ENCODE data around the gene FOSL1.

FOSL1 gene

DNA sequence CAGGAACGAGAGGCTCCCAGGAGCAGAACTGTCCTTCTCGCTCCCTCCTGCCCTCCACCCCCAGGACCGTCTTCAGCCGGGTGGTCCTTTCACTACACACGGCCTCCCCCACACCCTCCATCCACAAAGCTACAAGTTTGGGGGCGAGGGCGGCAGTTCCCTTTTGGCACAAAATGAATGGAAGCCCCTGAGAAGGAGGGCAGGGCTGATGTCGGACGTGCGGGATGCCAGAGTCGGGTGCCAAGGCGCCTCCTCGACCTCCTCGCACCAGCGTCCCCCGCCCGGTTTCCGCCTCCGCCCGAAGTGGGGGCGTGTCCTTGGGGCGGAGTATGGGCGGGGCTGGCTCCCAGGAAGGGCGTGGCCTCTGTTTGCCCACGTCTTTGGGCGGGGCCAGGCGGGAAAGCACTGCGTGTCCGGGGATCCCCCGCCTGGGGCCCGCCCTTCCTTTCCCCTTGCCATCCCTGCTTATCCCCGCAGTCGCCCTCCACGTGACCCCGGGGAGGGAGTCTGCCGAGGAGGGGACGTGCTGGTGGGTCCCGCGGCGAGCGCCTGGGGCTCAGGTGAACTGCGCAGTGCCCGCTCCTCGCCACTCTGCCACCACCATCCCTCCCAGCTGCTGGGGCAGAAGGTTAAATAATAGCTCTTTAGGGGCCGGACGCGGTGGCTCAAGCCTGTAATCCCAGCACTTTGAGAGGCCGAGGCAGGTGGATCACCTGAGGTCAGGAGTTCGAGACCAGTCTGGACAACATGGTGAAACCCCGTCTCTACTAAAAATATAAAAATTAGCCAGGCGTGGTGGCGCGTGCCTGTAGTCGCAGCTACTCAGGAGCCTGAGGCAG, 26.7 kb downstream of the FOSL1 start:
- peak; percentile 94 for DNase-seq

DNA sequence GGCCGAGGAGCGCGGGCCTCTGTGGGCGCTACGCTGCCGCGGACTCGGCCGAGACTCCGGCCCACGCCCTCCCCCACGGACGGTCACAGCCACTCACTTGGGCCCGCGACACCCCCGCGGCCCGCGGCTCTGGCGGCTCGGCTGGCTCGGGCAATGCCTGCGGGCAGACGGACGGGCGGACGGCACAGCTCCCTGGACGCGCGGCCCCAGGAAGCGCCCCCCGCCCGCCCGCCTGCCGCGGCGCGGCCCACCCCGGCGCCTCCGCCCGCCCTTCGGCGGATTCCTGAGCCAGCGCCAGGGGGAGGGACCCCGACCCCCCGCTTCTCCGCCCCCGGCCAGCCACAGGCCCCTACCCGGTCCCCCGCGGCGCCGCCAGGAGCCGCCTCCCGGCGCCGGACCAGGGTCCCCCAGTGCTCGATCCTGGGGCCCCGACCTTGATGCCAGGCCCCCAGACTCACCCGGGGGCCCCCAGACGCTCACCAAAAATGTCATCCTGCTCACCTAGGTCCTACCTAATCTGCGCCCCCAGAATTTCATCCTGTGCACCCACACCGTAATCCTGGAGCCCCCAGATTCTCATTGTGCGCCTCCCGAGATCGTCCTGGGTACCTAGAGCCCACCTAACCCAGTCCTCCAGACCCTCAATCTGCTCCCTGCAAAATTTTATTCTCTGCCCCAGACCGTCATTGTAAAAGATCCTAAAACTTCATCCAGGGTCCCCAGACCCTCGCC, 27.4 kb downstream of the FOSL1 start, which contains the start of gene EFEMP2:
TSS of gene EFEMP2 (minus strand) at position 215 of the 732 bp plus-strand sequence. CDS start 446 bp downstream, outside the sequence.
- peak; percentile 65 for DNase-seq

DNA sequence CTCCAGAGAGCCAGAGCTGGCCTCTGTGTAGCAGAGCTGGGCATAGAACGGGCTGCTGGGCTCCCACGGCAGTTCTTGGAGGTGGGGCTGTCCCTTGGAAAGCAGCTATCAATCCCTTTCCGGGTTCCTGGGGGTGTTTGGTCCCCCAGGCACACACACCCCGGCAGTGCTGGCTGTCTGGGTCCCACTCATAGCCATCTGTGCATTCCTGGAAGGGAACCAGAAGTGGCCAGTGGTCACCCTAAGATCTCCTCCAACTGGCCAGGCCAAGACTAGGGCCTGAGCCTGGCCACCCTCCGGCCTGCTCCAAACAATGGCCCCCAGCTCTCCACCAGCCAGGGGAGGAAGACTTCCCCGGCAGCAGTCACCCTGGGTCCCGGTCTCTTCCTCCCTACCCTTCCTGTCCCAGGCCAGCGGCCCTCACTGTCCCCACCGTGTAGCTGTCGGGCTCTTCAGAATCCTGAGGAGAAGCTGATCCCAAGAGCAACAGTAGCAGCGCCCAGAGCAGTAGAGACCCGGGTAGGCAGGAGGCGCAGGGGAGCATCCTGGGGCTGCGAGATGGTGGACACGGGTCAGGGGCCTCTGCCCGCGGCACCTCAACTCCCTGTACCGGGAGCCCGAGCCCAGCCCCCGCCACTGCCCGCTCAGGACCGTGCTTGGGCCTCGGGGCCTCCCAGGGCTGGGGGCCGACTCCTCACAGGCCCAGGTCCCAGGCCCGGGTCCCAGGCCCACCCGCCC, 28.2 kb downstream of the FOSL1 start:
- DNase-seq, result peak; percentile 62

DNA sequence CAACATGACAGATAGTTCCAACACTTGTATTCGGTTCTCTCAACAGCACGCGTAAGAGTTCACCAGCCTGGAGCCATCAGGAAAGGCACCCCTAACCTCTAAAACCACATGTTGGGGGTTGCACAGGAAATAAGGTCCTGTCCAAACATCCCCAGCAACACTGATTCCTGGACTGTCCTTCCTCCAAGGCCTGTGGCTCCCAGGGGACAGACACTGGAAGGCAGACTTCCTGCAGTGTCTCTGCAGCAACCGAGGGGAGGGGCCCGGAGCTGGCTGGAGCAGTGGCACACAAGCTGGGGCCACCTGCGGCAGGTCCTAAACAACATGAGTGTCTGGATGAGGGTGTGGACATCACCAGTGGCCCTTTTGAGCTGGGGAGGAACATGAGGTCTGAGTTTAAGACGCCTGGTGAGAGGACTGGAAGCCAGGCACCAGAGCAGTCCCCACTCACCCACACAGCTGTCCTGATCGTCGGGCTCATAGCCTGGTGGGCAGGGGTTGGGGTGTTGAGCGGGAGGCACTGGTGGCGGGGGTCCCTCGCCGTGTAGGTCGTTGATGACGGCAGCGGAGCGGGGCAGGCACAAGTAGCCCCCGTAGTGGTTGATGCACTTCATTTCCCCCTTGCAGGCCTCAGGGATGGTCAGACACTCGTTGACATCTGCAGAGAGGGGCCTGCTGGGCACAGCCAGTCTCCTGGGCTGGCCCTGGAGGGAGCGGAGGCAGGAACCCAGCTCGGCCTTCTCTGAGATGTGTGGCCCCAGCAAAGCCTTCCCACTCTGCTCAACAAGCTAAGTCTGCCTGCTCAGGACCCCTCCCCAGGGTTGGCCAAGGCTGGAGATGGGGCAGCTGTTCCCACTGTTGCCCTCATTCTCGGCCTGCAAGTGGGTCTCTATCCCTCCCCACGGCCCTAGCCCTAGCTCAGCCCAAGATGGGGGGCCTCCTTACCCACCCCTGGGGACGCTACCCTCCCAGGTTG, 29.2 kb downstream of the FOSL1 start:
- DNase-seq, result no peak

DNA sequence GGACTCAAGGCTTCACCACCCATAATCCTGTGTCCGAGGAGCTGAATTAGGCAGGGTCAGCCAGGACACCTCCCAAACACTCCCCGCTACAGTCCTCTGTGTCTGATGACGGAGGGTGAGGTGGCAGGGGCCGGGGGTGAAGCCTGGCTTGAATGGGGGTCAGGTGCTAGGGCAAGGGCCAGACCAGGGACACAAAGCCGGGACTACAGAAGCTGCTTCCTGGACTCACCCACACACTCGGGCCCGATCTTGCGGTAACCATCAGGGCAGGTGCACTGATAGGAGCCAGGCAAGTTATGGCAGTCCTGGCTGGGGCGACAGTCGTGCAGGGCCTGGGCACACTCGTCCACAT, 29.9 kb downstream of the FOSL1 start:
- no peak for DNase-seq

DNA sequence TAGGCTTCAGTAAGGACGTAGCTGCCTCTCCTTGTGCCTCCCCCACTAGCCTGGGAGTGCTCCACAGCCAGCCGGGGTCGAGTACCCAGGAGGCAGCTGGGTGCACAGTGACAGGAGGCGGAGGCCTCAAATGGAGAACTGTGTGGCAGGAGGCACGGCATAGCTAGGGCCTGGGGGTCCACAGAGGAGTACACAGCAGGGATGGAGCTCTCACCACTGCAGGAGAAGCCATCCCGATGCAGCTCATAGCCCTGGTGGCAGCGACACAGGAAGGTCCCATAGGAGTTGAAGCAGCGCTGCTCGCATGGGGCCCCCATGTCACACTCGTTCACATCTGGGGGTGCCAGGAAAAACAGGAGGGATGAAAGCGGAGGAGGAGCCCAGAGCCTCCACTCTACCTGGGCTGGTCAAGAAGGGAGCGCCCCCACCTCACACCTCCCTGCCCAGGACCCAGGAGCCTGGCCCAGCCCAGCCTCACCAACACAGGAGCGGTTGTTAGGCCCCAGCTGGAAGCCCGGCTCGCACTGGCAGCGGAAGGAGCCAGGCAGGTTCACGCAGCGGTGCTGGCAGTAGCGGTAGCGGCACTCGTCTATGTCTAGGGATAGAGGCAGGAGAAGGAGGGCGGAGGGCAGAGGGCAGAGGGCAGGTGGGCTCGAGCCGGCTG, 30.4 kb downstream of the FOSL1 start:
- DNase-seq, result no peak

DNA sequence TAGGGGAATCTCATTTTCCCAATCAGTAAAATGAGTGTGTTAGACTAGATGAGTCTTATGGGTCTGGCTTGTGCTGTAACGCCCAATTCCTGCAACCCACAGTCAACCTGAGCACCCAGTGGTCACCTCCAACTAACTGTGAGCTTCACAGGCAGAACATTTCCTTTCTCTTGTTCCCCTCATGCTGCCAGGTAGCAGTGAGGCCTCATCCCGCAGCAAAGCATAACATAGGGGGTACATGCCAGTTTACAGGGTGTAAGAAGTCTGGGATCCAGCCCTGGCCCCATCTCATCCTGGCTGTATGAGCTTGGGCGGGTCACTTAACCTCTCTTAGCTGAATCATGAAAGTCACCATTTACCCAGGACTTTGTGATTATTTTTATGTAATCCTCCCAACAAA, 31.3 kb downstream of the FOSL1 start:
- DNase-seq, result no peak

DNA sequence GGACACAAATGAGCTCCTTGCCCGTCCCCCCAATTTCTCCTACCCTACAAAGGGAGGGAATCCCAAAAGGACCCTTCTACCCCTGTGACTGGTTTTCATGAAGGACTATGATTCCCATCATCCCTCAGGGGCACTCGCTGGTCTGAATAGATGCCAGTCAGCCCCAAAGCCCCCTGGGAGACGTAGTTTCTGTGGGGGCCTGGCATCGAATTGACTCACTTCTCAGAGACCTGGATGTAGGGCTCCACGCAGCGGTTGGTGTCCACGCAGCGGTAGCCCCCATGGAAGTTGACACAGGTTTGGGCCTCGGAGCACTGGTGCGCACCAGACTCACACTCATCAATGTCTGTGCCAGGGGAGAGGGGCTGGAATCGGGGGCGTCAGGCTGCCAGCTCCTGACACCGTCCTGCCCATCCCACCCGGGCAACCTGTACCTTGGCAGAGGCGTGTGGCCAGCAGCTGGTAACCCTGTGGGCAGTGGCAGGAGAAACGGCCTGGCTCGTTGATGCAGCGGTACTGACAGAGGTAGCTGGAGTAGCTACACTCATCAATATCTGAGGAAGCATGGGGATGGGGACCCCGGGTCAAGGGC, 32.0 kb downstream of the FOSL1 start:
- DNase-seq, result no peak

DNA sequence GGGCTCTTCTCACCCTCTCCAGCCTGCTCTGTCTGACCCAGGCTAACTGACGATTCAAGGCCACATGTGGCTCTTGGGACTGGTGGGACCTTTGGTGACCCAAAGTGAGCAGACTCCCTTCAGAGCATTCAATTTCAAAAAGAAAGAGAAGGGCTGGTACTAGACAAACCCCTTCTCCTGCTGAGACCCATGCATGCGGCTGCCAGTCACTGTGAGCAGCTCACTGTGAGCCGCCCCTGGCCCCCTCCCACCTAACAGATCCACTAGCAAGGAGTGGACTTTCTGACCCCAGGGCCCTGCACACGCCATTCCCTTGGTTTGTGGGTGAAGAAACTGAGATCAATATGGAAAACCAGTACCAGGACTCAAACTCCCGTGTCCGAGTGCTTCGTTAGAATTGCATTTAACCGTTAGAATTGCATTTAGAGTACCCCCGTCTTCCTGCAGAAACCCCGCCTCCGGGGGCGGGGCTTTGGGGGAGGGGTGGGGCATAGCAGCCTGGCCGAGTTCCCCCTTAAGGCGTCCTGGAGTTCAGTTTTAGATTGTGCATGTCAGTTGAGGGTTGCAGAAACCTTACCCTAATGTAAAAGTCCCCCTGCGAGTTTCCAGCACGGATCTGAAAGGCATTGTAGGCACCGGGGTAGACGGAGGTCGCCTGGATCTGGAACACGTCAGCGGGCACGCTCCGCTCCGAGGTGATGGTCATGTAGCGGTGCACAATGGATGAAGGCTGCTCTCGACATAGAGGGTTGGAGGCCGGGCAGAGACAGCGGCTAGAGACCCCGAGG, 32.7 kb downstream of the FOSL1 start:
- DNase-seq, result no peak

DNA sequence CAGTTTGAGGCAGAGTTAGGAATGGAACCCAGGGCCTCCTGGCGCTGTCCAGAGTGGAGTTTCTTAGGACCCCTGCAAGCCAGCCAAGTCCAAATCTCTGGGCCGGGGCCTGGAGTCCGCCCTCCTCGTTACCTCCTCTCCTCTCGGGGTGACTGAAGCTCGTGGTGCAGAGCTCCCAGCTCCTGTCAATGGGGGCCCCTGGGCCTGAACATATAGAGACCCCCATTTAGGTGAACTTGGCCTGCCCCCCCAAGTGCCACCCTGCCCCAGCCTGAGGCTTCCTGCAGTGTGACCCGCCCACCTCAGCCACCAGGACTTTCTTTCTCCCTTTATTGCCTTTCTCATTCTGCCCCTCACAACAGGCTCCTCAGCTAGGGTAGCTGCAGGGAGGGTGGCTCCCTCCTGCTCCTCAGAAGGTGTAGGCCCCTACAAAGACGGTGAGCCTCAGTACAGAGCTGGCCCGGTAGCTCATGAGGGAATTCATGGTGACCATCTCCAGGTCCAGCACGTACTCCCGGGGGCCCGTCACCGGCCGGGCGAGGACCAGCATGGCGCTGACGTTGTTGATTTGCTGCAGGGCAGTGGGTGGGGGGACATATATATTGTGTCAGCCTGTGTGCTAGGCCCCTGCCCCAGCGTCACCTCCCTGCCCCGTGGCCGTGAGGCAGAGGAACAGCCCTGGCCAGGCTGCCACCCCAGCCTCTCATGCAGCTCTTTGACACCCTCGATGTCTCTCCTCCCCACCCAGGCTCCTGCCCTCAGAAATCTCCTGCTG, 33.5 kb downstream of the FOSL1 start:
- DNase-seq, result no peak

DNA sequence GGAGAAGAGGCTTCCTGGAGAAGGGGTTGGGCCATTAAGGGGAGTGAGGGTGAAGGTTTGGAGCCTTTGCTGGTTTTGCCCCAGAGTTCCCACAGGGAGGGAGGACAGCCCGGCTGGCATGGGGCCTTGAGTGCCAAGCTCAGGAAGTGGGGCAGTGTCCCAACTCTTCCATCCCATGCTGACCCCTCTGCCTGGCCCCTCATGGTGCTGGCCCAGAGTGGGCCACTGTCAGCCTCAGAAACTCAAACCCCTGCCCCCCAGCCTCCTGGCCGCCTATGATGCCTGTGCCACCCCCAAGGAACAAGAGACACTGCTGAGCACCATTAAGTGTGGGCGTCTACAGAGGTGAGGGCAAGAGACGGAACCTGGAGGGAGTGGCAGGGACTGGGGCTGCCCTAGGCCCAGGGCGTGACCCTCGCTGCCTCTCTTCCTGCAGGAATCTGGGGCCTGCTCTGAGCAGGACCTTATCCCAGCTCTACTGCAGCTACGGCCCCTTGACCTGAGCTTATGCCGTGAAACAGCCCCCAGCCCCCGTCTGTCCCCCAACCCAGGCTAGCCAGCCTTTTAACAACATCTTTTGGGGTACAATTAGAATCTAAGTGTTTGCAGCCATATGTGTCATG, 34.5 kb downstream of the FOSL1 start:
- DNase-seq, result no peak

DNA sequence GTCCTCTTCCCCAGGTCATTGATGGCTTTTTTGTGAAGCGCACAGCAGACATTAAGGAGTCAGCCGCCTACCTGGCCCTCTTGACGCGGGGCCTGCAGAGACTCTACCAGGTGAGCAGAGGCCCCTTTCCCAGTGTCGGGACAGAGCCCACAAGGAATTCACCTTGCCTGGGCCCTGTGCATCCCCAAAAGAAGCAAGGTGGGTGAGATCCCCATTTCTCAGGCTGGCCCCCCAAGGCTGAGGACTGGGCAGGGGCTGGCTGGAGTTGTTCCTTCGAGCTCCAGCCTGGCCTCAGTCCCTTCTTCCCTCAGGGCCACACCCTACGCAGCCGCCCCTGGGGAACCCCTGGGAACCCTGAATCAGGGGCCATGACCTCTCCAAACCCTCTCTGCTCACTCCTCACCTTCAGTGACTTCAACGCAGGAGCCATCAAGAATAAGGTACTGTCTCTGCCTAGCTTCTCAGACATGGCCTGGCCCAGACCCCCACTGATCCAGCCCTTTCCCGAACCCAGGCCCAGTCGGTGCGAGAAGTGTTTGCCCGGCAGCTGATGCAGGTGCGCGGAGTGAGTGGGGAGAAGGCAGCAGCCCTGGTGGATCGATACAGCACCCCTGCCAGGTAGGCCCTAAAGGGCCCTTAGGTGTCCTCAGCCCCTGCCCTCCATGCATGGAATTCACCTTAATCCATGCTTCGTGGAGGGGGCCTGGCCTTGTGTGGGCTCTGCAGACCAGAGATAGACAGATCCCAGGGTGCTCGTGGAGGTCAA, 35.3 kb downstream of the FOSL1 start:
- DNase-seq, result no peak

DNA sequence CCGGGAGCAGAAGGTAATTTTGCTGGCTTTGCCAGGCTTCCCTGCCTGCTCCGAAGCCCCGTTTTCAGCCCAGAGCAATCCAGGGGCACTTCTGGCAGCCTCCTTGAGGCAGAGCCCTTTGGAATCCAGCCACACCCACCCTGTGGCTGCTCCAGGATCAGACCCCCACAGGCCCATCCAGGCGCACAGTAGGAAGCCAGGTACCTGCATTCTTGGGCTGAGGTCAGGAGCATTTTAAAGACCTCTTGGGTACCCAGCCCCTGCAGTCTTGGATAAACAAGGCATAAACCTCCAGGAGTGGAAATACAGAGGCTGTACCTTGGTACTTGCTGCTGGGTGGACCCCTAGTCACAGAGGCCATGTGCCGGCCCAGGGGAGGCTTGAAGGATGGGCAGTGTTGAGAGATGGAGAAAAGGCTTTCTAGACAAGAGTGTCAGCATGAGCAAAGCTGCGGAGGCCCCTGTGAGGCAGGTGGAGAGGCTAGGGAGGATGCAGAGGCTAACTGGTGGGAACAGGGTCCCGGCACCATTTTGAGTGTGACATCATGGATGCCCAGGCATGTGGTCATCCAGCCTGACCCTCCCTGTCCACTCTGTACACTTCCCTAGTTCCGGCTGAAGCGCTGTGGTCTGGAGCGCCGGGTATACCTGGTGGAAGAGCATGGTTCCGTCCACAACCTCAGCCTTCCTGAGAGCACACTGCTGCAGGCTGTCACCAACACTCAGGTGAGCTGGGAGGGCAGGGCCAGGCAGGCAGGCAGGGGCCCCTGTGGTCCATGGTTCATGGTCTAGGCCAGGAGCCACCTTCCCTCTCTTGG, 36.1 kb downstream of the FOSL1 start:
- DNase-seq, result peak; percentile 2

DNA sequence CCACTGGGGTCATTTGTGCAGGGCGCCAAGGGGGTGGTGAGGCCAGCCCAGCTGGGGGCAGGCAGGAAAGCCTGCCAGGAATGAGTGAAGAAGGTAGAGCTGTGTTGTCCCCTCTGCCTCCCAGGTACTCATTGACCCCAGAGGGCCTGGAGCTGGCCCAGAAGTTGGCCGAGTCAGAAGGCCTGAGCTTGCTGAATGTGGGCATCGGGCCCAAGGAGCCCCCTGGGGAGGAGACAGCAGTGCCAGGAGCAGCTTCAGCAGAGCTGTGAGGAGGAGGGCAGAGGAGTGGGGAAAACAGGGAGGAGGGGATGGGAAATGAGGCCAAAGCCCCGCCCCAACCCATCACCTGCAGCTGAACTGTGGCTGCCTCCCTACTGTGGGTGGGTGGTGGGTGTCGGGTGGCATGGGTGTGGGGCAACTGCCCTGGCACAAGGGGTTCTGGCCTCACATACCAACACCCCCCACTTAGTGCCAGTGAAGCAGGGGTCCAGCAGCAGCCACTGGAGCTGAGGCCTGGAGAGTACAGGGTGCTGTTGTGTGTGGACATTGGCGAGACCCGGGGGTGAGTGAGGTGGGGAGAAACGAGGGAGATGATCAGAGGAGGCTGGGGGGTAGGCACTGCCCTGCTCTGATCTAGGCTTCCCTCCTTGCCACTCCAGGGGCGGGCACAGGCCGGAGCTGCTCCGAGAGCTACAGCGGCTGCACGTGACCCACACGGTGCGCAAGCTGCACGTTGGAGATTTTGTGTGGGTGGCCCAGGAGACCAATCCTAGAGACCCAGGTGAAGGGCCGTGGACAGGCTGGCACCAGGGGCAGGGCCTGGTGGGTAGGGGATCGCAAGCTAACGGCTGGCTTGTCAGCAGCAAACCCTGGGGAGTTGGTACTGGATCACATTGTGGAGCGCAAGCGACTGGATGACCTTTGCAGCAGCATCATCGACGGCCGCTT, 37.0 kb downstream of the FOSL1 start:
- DNase-seq, result peak; percentile 1

DNA sequence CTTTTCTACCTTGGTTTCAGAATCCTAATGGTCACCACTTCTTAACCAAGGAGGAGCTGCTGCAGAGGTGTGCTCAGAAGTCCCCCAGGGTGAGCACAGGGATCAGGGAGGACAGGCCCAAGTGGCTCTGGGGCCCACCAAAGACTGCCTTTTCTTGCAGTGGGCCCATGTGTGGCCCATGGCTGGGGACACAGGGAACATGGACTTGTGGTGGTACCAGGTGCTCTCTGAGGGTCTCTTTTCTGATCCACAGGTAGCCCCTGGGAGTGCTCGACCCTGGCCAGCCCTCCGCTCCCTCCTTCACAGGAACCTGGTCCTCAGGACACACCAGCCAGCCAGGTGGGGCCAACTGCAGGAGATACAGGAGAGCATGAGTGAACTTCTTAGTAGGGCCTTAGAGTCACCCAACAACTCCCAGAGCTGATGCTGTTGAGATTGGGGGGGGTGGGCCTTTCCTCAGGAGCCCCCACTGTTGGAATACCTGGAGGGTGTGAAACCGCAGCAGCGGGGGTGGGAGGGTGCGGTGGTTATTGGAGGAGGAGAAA, 37.9 kb downstream of the FOSL1 start:
- DNase-seq, result peak; percentile 1

All from EL (cell line).